NCI-H1417 treated with DMSO at 0.1 percent for 48 hours (cell line): ENCODE measurements around the gene PSTPIP1.

Experiments
- DNase-seq: peaks from one replicate; lab custom pipeline; 2025; lab: John Stamatoyannopoulos, UW

PSTPIP1 gene

GRCh38 chr15:77070180-77070494, 75.2 kb downstream of the PSTPIP1 start:
- DNase-seq, result no peak

GRCh38 chr15:77070495-77071304, 75.8 kb downstream of the PSTPIP1 start, which contains the start of gene TSPAN3:
TSS of gene TSPAN3 (minus strand) at chr15:77071109. CDS start at chr15:77070954, 155 bp downstream.
- peak; percentile 61 for DNase-seq

GRCh38 chr15:77071305-77072223, 76.6 kb downstream of the PSTPIP1 start:
- DNase-seq, result no peak

- no peak for DNase-seq
Measured at GRCh38 chr15:77074350-77074749, 79.4 kb downstream of the PSTPIP1 start.

- DNase-seq, result no peak
Measured at GRCh38 chr15:77075528-77075927, 80.6 kb downstream of the PSTPIP1 start.

- no peak for DNase-seq
Measured at GRCh38 chr15:77076323-77076915, 81.5 kb downstream of the PSTPIP1 start.

GRCh38 chr15:77081971-77082370, 87.0 kb downstream of the PSTPIP1 start:
- no peak for DNase-seq

- peak; percentile 19 for DNase-seq
Measured at GRCh38 chr15:77083381-77084160, 88.6 kb downstream of the PSTPIP1 start.

GRCh38 chr15:77084436-77084835, 89.5 kb downstream of the PSTPIP1 start:
- DNase-seq, result no peak

GRCh38 chr15:77085297-77085696, 90.4 kb downstream of the PSTPIP1 start:
- no peak for DNase-seq
